ENCODE measurements around the gene FBXO45.
A peak's percentile ranks its signal among the peaks of the same experiment; 100 is the strongest.
"Not testable (repeated sequence)": the region's sequence is repeated elsewhere in the genome, so short reads cannot be mapped to it uniquely, and the experiment has no call there.

FBXO45 gene

GRCh38 chr3:196568246-196569002, at the start of gene FBXO45, which contains the start of gene WDR53:
Gene FBXO45 (plus strand): TSS chr3:196568660. CDS start chr3:196568985, 325 bp downstream.
Gene WDR53 (minus strand): TSS chr3:196568554. CDS start chr3:196561475, 7,079 bp downstream.
- DNase-seq, result peak; percentile 98 to 99

- DNase-seq, result peak; percentile 63 to 67
Measured at GRCh38 chr3:196518966-196519717, 49.3 kb upstream of the FBXO45 start.

GRCh38 chr3:196519718-196520082, 48.8 kb upstream of the FBXO45 start:
- DNase-seq, result no peak

- not testable (repeated sequence) for DNase-seq
Measured at GRCh38 chr3:196521291-196521690, 47.2 kb upstream of the FBXO45 start.

- DNase-seq, result no peak
Measured at GRCh38 chr3:196523841-196524240, 44.6 kb upstream of the FBXO45 start.

GRCh38 chr3:196524527-196524926, 43.9 kb upstream of the FBXO45 start:
- no peak for DNase-seq

- DNase-seq, result no peak
Measured at GRCh38 chr3:196525141-196525540, 43.3 kb upstream of the FBXO45 start.

GRCh38 chr3:196528639-196529233, 39.7 kb upstream of the FBXO45 start:
- DNase-seq, result peak; percentile 62 to 65

GRCh38 chr3:196531418-196531817, 37.0 kb upstream of the FBXO45 start:
- no peak for DNase-seq

- no peak for DNase-seq
Measured at GRCh38 chr3:196533260-196533681, 35.2 kb upstream of the FBXO45 start.

- no peak for DNase-seq
Measured at GRCh38 chr3:196537319-196537984, 31.0 kb upstream of the FBXO45 start.

GRCh38 chr3:196541684-196542445, 26.6 kb upstream of the FBXO45 start:
- no peak for DNase-seq

GRCh38 chr3:196544491-196544992, 23.9 kb upstream of the FBXO45 start:
- no peak for DNase-seq

GRCh38 chr3:196546537-196546936, 21.9 kb upstream of the FBXO45 start:
- DNase-seq, result no peak

GRCh38 chr3:196547067-196547466, 21.4 kb upstream of the FBXO45 start:
- no peak for DNase-seq

- not testable (repeated sequence) for DNase-seq
Measured at GRCh38 chr3:196549312-196549711, 19.1 kb upstream of the FBXO45 start.

- not testable (repeated sequence) for DNase-seq
Measured at GRCh38 chr3:196550172-196550571, 18.3 kb upstream of the FBXO45 start.

GRCh38 chr3:196552253-196552652, 16.2 kb upstream of the FBXO45 start:
- no peak for DNase-seq

GRCh38 chr3:196553551-196553950, 14.9 kb upstream of the FBXO45 start:
- DNase-seq, result no peak

- no peak for DNase-seq
Measured at GRCh38 chr3:196554205-196554604, 14.3 kb upstream of the FBXO45 start.

- no peak for DNase-seq
Measured at GRCh38 chr3:196555295-196555694, 13.2 kb upstream of the FBXO45 start.

GRCh38 chr3:196557236-196557635, 11.2 kb upstream of the FBXO45 start:
- no peak for DNase-seq
